ENCODE measurements around the gene RGS3.

The RGS3 gene

GRCh38 chr9:113631871-113632665 is 168.5 kb downstream of the RGS3 start:
- Histone ChIP-seq H3K27me3 (ENCODE audit: insufficient read depth, poor library complexity, severe bottlenecking) (peaks cover 9% of the 10 kb centered on the region), H3K27ac (replicated peaks) (no peak overlapping the region), H3K4me3 (replicated peaks; ENCODE audit: insufficient read depth, low read length) (no peak overlapping the region)
- TF ChIP-seq REST (IDR thresholded peaks at IDR 0.05; ENCODE audit: insufficient replicate concordance, low read depth) (no peak), CTCF (IDR thresholded peaks at IDR 0.05; ENCODE audit: insufficient read depth, low read length) (no peak), GABPA (IDR thresholded peaks at IDR 0.05; ENCODE audit: low read depth) (no peak), SPI1 (IDR thresholded peaks at IDR 0.05; ENCODE audit: borderline replicate concordance, low read depth) (no peak), POLR2AphosphoS5 (IDR thresholded peaks at IDR 0.05; ENCODE audit: low read depth) (no peak)
- no peak for DNase-seq (ENCODE audit: low read depth in 1 of 2, low spot score in 1 of 2)

GRCh38 chr9:113632776-113633590 is 169.5 kb downstream of the RGS3 start:
- no peak for TF ChIP-seq SPI1 (IDR thresholded peaks at IDR 0.05; ENCODE audit: borderline replicate concordance, low read depth)
- no peak for TF ChIP-seq CTCF (IDR thresholded peaks at IDR 0.05; ENCODE audit: insufficient read depth, low read length)
- TF ChIP-seq GABPA (IDR thresholded peaks at IDR 0.05; ENCODE audit: low read depth), result no peak
- TF ChIP-seq POLR2AphosphoS5 (IDR thresholded peaks at IDR 0.05; ENCODE audit: low read depth), result no peak
- TF ChIP-seq REST (IDR thresholded peaks at IDR 0.05; ENCODE audit: insufficient replicate concordance, low read depth), result no peak
- Histone ChIP-seq H3K27ac (replicated peaks) (no peak overlapping the region), H3K27me3 (ENCODE audit: insufficient read depth, poor library complexity, severe bottlenecking) (peaks cover 9% of the 10 kb centered on the region), H3K4me3 (replicated peaks; ENCODE audit: insufficient read depth, low read length) (no peak overlapping the region)
- no peak for DNase-seq (ENCODE audit: low read depth in 1 of 2, low spot score in 1 of 2)

GRCh38 chr9:113633782-113634595 is 170.5 kb downstream of the RGS3 start:
- TF ChIP-seq CTCF (IDR thresholded peaks at IDR 0.05; ENCODE audit: insufficient read depth, low read length) (no peak), POLR2AphosphoS5 (IDR thresholded peaks at IDR 0.05; ENCODE audit: low read depth) (no peak), SPI1 (IDR thresholded peaks at IDR 0.05; ENCODE audit: borderline replicate concordance, low read depth) (no peak), REST (IDR thresholded peaks at IDR 0.05; ENCODE audit: insufficient replicate concordance, low read depth) (no peak)
- no peak overlapping the region for H3K4me3 ChIP-seq (replicated peaks; ENCODE audit: insufficient read depth, low read length)
- no peak for DNase-seq (ENCODE audit: low read depth in 1 of 2, low spot score in 1 of 2)
- no peak overlapping the region for H3K27ac ChIP-seq (replicated peaks)
- peaks cover 9% of the 10 kb centered on the region for H3K27me3 ChIP-seq (ENCODE audit: insufficient read depth, poor library complexity, severe bottlenecking)
